ENCODE data around the gene NAPEPLD. TPM values are rescaled to one million over a fixed set of nuclear protein-coding genes. Genes with fewer than 3 reads are reported as not detected.

The NAPEPLD gene
- total RNA-seq, 4 donors from 2014 or later = 1.5 to 8.4 (median 4.7) TPM

- no peak for TF ChIP-seq POLR2A (IDR thresholded peaks at IDR 0.05)
- no peak for TF ChIP-seq CTCF (IDR thresholded peaks at IDR 0.05)
- intact Hi-C loops (cut with DNase I) = no loop called here
- Histone ChIP-seq H3K36me3 (no peaks in the 10 kb centered on the region), H3K27me3 (peaks cover 0 to 71% (median 0%) of the 10 kb centered on the region in 4 donors), H3K4me3 (no peak overlapping the region), H3K4me1 (peaks cover 0 to 12% (median 0%) of the 10 kb centered on the region in 3 donors), H3K9me3 (no peaks in the 10 kb centered on the region), H3K27ac (no peak overlapping the region)
- WGBS, 2 donors = 77 to 93% methylated on average over 2 of the region's 2 CpGs
- DNase-seq = no peak
Observed at GRCh38 chr7:103140685-103141084, 8.2 kb downstream of the NAPEPLD start.

- WGBS, 2 donors = 80 to 87% methylated on average over 1 to 2 of the region's 2 CpGs
- peaks cover 0 to 12% (median 0%) of the 10 kb centered on the region in 3 donors for H3K4me1 ChIP-seq
- DNase-seq = no peak
- no peak overlapping the region for H3K4me3 ChIP-seq
- no peak overlapping the region for H3K27ac ChIP-seq
- no peaks in the 10 kb centered on the region for H3K36me3 ChIP-seq
- intact Hi-C loops (cut with DNase I) = no loop called here
- TF ChIP-seq POLR2A (IDR thresholded peaks at IDR 0.05) (no peak), CTCF (IDR thresholded peaks at IDR 0.05) (no peak)
- H3K27me3 ChIP-seq = peaks cover 0 to 69% (median 0%) of the 10 kb centered on the region in 4 donors
- H3K9me3 ChIP-seq = no peaks in the 10 kb centered on the region
Observed at GRCh38 chr7:103140061-103140460, 8.8 kb downstream of the NAPEPLD start.

- no peak for TF ChIP-seq POLR2A (IDR thresholded peaks at IDR 0.05)
- TF ChIP-seq CTCF (IDR thresholded peaks at IDR 0.05) = no peak
- Histone ChIP-seq H3K9me3 (no peaks in the 10 kb centered on the region), H3K27ac (no peak overlapping the region), H3K36me3 (no peaks in the 10 kb centered on the region), H3K4me1 (no peaks in the 10 kb centered on the region), H3K4me3 (no peak overlapping the region), H3K27me3 (peaks cover 0 to 36% (median 0%) of the 10 kb centered on the region in 4 donors)
- 75 to 91% methylated on average over 3 of the region's 3 CpGs for WGBS, 2 donors
- intact Hi-C loops (cut with DNase I) = no loop called here
- DNase-seq = no peak
Observed at GRCh38 chr7:103134836-103135554, 13.9 kb downstream of the NAPEPLD start.

GRCh38 chr7:103132995-103133688 lies 15.8 kb downstream of the NAPEPLD start:
- Histone ChIP-seq H3K4me3 (no peak overlapping the region), H3K4me1 (no peaks in the 10 kb centered on the region), H3K27me3 (peaks cover 0 to 20% (median 0%) of the 10 kb centered on the region in 4 donors), H3K27ac (no peak overlapping the region), H3K36me3 (peaks cover 0 to 7% (median 0%) of the 10 kb centered on the region in 3 donors), H3K9me3 (no peaks in the 10 kb centered on the region)
- intact Hi-C loops (cut with DNase I) = no loop called here
- WGBS, 2 donors = 73 to 74% methylated on average over 9 of the region's 9 CpGs
- no peak for TF ChIP-seq POLR2A (IDR thresholded peaks at IDR 0.05)
- no peak for TF ChIP-seq CTCF (IDR thresholded peaks at IDR 0.05)
- no peak for DNase-seq
